Endometrial microvascular endothelial cells (primary cell): ENCODE measurements around the gene ZBTB40. TPM values are rescaled to one million over a fixed set of nuclear protein-coding genes. Genes with fewer than 3 reads are reported as not detected.

Source experiments
- in situ Hi-C: cut with HindIII; loops from 2 replicates; pipeline ENCODE4 v1.10.0; 2017; ENCODE audit warnings: low sequenced_read_pairs, low pct_unique_long_range_greater_than_20kb; ENCODE audit errors: inconsistent ontology term
- total RNA-seq: library from RNA; depleted of rRNA; stranded (reverse); fragments of >200 nt; gene quantifications from one replicate; pipeline ENCODE4 v1.2.3, GENCODE V29; 2015; ENCODE audit errors: inconsistent ontology term

ZBTB40 gene
- total RNA-seq, 1 donor from 2014 or later = 12.0 TPM

DNA sequence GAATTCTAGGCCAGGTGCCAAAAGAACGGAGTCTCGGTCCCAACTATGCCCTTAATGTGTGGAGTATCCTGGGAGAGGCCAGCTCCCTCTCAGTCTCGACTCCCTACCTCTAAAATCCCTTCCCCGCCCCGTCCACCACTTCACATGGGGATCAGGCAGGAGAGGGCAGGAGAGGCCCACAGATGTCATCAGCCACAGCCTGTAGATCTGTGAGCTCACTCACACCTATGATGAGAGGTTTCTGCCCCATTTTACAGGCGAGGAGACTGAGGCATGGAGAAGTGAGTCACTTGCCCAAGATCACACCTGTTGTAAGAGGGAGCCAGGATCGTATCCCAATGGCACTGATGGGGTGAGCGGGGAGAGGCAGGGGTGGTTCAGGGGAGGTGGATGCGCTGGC is 91.2 kb downstream of the ZBTB40 start:
- in situ Hi-C loops = no loop called here

DNA sequence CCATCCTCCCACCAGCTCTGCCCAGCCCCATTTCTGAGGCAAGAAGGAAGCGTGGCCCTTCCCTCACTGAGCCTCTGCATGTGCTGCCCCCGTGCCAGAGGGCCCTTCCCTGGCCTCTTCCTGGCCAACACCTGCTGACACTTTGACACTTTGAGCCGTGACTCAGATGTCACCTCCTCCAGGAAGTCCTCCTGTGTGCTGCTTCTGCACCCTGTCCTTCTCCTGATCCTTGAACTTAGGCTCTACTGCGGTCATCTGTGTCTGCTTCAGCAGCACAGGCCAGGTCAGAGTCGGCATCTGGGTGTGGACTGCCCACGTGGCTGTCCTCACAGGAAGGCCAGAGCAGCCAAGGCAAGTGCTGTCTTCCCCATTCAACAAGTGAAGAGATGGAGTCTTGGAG is 92.0 kb downstream of the ZBTB40 start:
- in situ Hi-C loops = no loop called here

DNA sequence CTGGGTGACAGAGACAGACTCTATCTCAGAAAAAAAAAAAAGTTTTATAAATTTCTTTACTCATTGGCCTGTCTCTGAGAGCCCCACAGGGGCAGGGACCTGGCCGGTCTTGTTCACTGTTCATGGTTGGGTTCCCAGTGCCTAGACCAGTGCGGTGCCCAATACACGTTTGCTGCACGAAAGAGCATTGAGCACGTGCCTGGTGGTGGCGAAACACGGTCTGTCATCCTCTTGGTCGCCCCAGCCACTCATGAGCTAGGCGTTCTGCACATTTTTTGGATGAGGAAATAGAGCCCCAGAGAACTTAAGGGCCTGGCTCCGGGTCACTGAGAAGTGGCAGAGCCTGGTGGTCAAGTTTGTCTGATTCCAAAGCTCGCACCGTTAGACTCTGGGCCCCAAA is 93.0 kb downstream of the ZBTB40 start:
- in situ Hi-C loops = no loop called here

DNA sequence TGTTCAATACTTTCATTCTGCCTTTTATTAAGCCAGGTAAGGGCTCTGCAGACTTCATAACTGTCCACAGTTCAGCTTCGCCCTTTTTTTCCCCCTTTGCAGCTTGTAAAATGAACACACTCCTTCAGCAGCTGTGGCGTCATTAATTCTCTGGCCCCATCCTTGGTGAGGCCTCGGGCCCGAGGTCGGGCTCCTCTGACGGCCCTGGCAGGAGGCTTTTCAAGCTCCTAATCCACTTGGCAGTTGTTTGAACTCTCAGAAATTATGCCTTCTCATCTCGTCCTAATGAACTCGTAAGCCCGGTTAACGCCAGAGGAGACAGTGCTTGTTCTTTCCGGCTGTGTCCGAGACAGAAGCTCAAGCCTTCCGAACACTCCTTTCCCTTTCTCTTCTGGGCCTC is 93.5 kb downstream of the ZBTB40 start:
- in situ Hi-C loops = no loop called here

DNA sequence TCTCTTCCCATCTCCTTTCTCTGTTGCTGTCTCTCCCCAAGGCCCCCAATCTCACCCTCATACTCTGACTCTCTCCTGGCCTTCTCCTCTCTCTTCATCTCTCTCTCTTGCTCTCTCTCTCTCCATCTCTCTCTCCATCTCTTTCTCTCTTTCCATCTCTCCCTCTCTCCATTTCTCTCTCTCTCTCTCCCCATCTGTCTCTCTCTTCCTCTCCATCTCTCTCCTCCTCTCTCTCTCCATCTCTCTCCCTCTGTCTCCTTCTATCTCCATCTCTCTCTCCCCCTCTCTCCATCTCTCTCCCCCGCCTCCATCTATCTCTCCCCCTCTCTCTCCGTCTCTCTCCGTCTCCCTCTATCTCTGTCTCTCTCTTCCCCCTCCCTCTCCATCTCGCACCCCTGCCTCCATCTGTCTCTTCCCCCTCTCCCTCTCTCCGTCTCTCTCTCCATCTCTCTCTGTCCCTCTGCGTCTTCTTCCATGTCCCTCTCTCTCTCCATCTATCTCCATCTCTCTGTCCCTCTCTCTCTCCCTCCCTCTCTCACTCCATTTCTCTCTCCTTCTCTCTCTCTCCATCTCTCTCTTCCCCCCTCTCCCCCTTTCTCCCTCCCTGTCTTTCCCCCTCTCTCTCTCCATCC is 95.7 kb downstream of the ZBTB40 start:
- in situ Hi-C loops = no loop called here

DNA sequence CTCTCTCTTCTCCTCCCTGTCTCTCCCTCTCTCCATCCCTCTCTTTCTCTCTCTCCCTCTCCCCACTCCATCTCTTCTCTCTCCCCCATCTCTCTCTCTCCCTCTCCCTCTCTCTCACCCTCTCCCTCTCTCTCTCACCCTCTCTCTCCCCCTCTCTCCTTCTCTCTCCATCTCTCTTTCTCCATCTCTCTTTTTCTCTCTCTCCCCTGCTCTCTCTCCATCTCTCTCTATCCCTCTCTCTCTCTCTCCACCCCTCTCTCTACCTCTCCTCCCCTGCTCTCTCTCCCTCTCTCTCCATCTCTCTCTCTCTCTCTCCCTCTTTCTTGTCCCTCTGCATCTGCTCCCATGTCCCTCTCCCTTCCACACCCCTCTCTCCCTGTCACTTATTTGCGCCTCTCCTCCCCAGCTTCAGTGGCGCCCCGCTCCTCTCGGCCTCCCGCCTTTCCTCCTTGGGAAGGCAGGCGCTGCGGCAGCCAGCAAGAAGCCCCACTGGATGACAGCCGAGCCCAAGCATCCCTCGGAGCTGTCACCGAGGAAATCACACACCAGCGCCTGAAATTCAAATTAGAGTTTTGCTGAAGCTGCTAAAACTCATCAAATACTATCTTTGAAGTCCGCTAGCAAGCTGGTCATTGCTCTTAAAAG is 96.3 kb downstream of the ZBTB40 start:
- in situ Hi-C loops = no loop called here

DNA sequence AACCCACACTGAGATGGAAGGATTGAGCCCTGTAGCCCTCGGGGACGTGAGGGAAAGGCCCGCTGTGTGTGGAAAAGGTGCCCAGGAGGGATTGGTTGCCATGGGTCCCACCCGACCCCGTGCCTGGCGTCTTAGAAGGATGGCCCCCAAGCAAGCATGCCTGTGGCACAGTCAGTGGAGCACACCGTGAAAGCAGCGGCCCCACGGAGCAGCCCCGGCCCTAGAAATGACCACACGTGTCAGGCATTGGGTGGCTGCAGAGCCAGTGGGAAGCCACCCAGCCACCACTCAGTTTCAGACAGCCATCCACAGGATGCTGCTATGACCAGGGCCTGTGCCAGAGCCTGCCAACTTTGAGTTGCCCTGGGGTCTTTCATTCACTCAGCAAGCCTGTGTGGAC is 98.4 kb downstream of the ZBTB40 start:
- in situ Hi-C loops = no loop called here

- in situ Hi-C loops = no loop called here
Measured at GRCh38 chr1:22551591-22551990, 99.9 kb downstream of the ZBTB40 start.

DNA sequence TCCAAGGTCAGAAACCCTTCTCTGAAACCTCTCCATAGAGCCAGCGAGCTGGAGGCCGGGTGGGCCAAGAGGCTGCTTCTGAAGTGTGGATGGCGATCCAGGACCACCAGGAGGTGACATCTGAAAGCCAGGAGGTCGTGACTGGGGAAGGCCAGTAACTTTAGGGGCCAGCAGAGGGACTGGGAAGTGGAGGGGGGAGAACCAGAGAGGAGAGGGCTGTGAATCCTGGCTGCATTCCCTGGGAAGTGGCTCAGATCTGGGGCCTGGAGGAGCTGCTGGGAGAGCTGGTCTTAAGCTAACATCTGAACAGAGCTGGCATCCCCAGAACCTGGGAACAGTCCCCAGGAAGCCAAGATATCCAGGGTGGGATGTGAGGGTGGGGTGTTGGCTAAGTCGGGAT is 100.4 kb downstream of the ZBTB40 start:
- in situ Hi-C loops = no loop called here

DNA sequence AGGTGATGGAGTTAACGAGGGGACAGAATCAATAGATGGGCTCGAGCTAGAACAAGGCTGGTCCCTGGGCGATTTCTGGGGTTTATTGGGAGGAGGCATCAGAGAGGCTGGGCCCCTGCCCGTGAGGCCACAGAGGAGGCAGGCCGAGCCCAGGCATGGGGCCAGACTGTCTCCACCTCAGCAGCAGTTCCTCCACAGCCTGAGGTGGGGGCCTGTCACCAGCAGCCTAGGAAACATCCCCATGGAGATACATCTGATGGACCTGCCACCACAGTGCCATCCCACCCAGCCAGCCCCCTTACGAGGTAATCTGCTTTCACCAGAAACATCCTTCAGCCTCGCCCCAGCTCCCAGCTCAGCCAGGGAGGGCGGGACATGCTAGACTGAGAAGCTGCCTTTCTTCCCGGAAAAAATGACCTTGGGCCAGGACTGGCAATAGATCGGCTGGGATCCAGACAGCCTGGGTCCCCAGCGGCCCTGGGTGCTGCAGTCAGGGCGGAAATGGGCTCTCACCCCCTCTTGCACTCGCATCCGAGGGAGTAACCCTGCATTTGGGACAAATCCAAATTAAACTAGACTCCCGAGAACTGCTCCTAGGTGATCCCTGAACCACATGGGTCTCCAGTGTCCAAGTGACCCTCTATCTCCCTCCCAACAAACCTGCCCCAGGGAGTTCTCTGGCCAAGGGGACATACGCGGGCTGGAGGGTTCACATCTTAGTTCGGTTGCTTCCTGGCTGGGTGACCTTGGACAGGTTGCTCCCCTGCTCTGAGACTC is 101.6 kb downstream of the ZBTB40 start:
- in situ Hi-C loops = no loop called here

GRCh38 chr1:22553991-22554522 is 102.4 kb downstream of the ZBTB40 start:
- in situ Hi-C loops = no loop called here

- in situ Hi-C loops = no loop called here
Measured at GRCh38 chr1:22555371-22555656, 103.7 kb downstream of the ZBTB40 start.

DNA sequence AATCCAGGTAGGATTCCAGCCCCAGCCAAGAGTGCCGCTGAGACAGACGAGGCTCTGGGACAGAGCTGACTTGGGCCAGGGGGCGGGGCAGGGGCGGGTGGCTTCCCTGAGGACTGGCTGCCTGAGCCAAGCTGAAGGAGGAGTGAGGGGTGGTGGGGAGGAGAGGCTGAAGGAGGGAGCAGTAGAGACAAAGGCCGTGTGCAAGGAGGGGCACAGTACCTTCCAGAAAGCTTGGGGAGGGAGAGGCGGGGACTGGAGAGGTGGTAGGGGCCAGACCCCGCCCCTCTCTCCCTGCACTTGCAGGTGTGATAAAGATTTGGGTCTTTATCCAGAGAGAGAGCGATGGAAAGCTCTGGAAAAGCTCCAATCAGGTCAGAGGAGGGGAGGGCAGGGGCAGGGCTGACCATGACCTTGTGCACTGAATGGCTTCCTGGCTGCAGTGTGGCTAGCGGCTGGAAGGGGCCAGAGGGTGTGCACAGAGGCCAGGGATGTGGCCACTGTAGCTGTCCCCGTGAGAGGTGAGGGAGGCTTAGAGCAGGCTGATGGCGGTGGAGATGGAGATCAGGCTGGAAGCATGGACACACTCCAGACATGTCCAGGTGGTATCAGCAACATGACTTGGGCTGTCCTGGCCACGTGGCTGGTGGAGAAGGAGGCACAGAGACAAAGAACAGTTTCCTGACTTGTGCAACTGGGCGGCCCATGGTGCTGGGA is 104.9 kb downstream of the ZBTB40 start:
- in situ Hi-C loops = no loop called here

DNA sequence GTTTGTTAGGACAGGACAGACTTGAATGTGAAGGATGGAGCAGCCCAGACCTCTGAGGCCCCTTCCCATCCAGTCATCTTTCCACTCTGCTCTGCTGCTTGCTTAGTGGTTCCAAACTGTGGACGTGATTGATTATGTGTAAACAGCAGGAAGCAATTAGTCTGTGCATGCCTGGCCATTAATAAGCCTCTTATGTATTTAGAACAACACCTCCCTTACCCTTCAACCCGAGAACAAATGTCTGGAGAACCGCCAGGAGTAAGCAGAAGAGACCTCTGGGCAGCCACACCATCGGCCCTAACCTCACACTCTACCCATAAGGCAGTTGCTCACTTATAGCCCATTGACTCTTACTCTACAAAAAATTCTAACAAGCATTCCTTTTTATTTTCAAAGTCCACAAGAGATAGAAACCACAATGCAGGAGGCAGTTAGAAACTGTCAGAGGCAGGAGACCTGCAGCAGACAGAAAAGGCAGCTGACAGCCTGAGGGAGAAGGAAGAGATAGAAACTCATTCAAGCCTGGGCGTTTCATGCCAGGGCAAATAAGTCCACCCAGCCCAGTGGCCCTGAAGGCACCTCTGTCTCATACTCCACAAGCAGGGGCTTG is 105.8 kb downstream of the ZBTB40 start:
- in situ Hi-C loops = no loop called here

DNA sequence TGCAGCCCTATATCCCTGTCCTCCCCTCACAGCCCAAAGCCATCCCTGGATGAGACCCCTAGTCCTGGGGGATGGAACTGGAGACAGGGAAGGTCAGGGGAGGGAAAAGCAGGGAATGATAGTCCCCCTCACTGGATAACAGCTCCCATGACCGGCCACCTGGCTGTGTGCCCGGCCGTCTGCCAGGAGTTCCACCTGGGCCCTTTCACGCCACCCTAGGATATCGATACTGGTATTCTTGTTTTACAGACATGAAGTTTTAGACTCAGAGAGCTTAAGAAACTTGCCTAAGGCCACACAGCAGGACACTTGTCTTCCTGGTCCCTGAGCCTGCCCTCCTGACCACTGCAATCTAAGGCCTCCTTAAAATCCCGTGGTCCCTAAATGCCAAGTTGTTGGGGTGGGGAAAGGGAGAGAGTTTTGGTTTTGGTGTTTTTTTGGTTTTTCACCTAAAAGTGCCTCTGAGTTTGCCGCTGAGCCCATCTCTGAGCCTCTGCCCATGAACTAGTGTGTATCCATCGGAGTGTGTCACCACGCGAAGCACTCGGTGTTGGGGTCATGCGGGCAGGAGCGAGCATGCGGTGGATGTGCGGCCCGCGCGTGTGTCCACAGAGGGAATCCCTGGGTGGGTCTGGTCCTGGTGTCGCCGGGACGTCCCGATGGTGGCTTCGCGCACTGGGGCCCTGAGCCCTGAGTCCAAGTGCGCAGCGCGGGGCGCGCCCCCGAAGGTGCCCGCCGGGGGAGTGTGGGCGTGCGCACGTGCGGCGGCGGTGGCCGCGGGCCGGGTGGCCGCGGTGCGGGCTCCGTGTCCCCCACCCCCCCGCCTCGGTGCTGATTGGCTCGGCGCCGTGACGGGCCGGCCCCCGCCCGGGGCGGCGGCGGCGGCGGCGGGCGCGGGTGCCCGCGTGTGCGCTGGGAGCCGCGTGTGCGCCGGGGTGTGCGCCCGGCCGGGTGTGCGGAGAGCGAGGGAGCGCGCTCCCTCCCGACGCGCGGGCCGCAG is 111.2 kb downstream of the ZBTB40 start, which contains the start of gene EPHA8:
Gene EPHA8, plus strand, starts transcription at position 906 of the 1,000 bp plus-strand sequence. CDS start 147 bp downstream, outside the sequence.
- in situ Hi-C loops = no loop called here

DNA sequence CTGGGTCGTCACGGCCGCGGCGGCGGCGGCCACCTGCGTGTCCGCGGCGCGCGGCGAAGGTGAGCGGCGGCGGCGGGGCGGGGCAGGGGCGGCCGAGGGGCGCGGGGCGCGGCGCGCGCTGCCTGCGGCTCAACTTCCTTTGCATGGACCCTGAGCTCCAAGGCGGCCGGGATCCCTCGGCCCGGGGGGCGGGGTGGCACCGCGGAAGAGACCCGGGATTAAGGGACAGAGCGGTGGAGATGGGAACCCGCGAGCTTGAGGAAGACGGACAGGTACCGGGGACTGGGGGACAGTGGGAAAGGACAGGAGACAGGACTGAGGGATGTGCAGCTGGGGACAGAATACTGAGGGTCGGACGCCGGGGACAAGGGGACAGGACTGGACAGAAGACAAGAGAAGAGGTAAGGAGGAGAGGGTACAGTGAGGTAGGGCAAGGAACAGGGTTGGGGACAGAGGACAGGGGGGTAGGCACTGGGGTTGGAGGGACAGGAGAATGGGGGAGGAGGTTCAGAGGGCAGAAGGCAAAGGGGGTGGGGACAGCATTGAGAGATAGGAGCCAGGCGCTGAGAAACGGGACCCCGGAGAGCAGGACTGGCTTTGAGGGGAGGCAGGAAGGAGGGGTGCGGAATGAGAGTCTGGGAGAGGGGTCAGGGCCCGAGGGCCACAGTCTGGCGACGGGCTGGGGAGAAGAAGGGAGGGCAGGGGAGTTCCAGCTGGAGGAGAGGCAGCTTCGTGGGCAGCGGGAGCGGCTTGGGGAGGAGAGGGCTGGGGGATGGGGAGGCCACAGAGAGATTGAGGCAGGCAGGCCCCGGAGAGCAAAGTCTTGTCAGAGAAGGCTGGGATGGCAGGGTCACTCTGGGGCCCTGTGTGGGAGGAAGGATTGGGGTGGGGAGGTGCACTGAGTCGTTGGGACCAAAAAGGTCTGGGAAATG is 112.3 kb downstream of the ZBTB40 start:
- in situ Hi-C loops = no loop called here

DNA sequence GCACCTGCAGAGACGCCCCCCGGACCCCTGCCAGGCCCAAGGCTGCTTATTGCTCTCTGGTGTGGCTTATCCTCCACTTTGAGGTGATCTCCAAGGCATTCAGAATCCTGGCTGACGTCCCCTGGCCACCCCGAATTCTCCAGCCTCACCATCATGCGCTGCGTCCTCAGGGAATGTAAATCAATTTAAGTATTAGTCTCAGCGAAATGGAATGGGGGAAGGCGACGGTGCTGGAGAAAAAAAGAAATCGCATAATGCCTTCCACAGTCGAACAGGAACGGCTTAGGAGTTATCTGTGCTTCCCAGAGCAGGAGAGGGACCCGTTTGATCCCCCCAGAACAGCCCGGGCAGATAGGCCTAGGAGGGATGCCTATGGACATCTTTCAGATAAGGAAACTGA is 114.5 kb downstream of the ZBTB40 start:
- in situ Hi-C loops = no loop called here
